Measurements from ENCODE around the gene RHOA.

Gene RHOA

GRCh38 chr3:49313896-49314688, 97.7 kb downstream of the RHOA start:
- Mint-ChIP-seq H3K27ac (no peak overlapping the region), H3K4me3 (no peak overlapping the region), H3K27me3 (ENCODE audit: low read depth, poor library complexity) (no peaks in the 10 kb centered on the region), H3K4me1 (no peaks in the 10 kb centered on the region), H3K9me3 (no peaks in the 10 kb centered on the region), H3K36me3 (ENCODE audit: low read depth) (peaks cover 42% of the 10 kb centered on the region)
- TF ChIP-seq CTCF (IDR thresholded peaks at IDR 0.05): no peak
- DNase-seq: no peak

DNA sequence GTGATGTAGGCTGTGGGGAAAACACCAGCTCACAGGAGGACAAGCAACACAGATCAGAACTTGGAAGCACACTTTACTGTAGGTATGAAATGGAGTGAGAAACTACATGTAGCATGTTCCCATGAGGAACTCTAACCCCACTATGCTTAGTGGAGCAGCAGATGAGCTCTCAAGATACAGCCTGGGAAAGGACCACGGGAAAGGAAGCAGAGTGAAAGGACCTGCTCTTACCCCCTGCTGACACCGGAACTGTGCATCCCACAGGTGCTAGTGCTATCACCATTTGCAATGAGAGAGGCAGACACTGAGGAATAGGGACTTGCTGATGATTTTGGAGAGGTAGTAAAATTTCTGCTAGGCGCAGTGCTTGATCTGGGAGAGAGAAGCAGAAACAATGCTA, 100.5 kb downstream of the RHOA start:
- Mint-ChIP-seq H3K27ac (peak overlapping the region; percentile 52), H3K27me3 (ENCODE audit: low read depth, poor library complexity) (no peaks in the 10 kb centered on the region), H3K4me1 (no peaks in the 10 kb centered on the region), H3K36me3 (ENCODE audit: low read depth) (peaks cover 53% of the 10 kb centered on the region), H3K9me3 (no peaks in the 10 kb centered on the region), H3K4me3 (no peak overlapping the region)
- no peak for DNase-seq
- no peak for TF ChIP-seq CTCF (IDR thresholded peaks at IDR 0.05)

DNA sequence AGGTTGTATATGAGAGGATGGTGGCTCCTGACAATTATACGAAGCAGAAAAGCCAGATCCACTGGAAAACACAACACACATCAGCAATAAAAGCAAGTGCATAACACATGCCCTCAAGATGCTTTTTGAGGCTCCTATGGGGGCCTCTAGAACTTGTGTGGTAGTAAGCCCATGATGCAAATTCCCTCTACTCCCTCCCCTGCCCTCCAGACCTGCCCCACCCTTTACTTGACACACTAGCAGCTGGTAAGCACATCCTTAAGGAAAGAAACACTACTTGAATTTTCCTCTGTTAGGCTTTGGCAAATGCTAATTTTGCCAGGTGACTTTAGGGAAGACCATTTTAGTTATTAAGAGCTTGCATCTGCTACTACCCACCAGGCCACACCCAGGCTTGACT, 101.1 kb downstream of the RHOA start:
- Mint-ChIP-seq H3K36me3 (ENCODE audit: low read depth) (peaks cover 53% of the 10 kb centered on the region), H3K4me3 (no peak overlapping the region), H3K9me3 (no peaks in the 10 kb centered on the region), H3K27ac (peak overlapping the region; percentile 52), H3K4me1 (no peaks in the 10 kb centered on the region), H3K27me3 (ENCODE audit: low read depth, poor library complexity) (no peaks in the 10 kb centered on the region)
- no peak for TF ChIP-seq CTCF (IDR thresholded peaks at IDR 0.05)
- no peak for DNase-seq
